GM03348 (cell line): ENCODE data around the gene SIRPA.

Experiments
- DNase-seq: peaks from one replicate; pipeline ENCODE4 v3.0.0; 2012; ENCODE audit warnings: low spot score

SIRPA gene

DNA sequence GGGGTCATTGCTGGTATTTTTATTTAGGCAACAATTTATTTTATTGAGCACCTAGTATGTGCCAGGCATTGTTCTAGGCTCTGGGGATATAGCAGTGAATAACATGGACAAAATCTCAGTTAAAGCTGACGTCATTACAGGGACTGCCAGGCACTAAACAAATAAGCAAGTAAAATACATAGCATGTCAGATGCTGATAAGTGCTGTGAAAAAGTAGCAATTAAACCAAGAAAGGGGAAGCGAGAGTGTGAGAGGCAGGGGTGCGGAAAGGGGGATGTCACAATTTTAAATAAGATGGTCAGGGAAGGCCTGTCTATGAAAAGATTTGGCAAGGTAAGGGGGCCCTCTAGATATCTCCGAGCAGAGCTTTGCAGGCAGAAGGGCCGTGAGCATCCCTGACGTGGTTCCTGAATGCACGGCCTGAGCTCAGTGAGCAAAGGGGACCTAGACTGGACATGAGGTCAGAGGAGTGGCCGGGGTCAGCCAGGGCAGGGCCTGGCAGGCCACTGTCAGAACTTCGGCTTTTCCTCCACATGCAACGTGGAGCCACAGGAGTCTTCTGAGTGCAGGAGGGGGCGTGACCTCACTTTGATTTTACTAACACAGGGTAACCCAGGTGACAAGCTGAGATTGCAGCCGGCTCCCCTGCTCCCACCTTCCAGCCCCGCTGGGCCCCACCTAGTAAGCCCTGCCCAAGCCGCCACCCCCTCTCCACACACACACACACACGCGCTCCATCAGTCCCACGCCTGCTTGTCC, 24.2 kb upstream of the SIRPA start:
- DNase-seq = no peak

DNA sequence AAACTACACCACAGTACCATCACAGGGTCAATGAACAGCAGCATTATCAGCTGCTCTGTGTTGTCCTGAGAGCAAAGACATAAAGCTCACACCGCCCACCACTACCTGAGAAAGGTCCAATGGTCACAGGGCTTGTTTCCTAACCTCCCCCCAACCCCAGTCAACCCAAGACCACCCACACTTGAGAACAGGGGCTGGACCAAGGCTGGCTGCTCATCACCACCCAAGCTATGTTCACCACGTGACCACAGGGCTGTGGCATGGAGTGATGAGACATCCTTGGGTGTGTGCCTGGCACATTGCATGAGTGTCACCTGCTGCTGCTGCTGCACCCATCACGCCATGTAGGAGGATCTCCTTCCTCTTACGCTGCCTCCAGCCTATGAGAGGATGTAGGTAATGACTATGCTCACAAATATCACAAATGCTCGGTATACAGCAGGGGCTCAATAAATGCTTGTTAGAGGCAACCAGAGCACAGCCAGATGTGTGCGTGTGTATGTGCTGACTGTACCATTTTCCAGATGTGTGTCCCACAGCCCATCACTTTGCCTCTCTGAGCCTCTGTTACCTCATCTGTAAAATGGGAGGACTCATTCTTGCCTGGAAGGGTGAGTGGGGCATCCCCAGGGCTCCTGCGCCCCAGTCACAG, 23.3 kb upstream of the SIRPA start:
- no peak for DNase-seq

DNA sequence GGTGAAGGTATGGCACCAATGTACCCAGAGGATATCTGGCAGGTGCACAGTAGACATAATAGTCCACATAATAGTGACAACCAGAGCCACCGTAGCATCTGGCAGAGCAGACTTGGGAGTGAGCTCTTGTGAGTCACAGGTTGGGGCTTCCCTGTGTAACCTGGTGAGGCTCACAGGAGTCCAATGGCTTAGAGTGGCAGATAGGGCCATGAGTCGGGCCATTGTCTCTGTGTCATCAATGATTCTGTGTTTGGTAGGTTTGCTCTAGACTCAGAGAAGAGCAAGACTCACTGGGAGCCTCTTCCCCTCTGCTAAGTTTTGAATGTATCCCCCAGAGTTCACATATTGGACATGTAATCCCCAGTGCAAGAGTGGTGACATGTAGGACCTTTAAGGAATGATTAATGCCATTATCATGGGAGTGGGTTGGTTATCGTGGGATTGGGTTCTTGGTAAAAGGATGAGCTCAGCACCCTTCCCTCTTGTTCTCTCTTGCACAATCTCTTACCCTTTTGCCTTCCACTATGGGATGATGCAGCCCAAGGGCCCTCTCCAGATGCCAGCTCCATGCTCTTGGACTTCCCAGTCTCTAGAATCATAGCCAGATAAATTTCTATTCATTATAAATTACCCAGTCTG, 22.6 kb upstream of the SIRPA start:
- DNase-seq = no peak

DNA sequence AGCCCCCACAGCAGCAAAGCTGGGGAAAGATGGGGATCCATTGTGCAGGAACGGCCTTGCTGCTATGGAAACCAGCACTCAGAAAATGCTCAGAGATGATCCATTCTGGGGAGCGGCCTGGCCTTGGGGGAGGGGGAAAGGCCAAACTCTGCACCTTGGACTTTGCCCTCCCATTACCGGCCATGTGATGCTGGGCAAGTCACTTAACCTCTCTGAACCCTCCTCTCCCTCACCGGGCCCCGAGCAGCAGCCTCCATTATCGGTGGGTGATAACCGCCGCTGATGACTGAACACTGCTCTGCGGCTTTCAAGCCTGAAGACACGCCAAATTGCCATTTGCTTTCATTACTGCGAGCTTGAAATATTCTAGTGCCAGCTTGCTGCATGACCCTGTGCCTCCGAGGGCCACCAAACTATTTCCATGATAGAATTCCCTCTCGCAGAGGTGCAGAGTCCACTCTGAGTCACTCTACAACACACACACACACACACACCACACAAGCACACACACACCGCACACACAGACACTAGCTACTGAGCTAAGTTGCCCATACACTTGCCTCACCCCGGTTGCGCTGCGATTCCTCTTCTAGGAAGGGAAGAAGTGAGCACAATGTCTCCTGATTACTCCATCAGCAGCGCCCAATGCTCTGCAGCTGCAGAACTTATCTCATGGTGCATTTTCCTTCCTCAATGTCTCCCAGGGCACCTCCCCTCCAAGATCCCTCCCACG, 20.6 kb upstream of the SIRPA start:
- no peak for DNase-seq

DNA sequence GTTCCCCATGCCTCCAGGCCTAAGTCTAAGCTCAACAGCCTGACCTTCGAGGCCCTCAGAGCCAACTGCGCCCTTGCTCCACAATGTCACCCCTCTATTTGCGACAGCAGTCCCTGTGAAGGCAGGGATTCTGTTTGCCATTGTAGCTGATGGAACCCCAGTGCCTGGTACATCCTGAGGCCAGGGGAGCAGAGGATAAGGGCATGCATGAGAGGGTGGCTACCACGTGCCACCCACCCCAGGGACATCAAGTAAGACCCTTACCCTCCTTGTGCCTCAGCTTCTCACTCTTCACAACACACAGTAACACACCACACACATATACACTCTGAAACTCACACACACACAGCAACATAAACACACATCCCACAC, 20.0 kb upstream of the SIRPA start:
- no peak for DNase-seq

DNA sequence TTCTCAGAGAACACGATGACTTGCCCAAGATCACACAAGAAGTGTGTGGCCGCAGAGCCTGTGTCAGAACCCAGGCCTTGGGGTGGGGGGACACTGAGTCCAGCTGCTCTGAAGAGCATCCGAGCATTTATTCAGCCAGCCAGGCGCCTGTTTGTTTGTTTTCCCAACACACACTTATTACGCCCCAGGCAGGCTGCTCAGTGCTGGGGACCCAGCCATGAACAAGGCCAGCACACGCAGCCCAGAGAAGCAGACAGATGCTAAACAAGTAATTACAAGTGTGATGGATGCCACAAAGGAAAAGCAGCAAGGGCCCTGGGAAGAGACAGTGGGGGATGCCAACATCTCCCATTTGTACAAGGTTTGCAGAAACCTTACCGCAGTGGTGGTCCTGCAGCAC, 19.4 kb upstream of the SIRPA start:
- no peak for DNase-seq

DNA sequence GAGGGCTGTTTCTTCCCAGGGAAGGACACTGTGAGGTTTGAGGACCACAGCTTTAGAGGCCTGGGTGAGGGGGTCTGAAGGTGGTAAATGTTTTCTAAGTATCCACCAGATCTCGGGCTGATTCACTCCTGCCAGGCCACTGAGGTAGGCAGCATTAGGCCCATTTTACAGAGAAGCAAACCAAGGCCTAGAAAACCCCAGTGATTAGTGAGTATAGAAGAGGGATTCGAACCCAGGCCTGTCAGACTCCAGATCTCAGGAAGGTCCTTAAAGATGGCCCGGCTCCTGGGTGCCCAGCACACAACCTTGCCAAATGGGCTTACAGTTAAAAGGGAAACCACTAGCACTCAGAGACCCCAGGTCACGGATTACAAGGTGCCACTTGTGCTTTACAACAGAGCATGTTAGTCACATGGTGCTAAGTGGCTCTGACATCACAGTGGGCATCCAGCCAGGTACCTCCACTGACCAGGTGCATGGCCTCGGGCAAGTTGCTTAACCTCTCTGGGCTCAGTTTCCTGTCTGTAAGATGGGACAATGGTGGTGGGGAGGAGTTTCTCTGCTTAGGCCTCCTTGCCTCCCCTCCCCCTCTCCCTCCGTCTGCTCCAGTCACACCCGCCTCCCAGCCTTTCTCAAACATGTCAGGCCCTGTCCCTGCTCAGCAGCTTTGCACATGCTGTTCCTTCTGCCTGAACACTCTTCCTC, 18.8 kb upstream of the SIRPA start:
- DNase-seq = no peak

DNA sequence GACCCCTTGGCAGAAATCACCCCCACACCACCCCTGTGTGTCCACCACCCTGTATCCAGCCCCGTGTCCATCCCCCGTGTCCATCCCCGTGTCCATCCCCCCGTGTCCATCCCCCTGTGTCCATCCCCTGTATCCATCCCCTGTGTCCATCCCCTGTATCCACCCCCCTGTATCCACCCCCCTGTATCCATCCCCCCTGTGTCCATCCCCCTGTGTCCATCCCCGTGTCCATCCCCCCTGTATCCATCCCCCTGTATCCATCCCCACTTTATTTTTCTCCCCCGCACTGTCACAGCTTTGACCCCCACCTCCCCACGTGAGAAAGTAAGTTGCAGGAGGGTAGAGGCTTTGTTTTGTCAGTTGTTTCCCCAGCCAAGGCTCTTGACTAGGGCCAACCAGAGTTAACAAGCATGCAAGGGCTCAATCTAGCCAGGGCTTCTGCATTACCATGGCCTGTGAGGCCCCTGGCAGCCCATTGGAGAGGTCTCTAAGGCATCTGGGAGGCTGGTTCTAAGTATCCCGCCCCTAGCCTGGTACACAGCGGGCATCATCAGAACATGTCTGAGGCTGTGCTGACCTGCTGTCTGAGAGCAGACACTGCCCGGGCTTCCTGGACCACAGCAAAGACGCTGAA, 18.1 kb upstream of the SIRPA start:
- peak; percentile 85 for DNase-seq

DNA sequence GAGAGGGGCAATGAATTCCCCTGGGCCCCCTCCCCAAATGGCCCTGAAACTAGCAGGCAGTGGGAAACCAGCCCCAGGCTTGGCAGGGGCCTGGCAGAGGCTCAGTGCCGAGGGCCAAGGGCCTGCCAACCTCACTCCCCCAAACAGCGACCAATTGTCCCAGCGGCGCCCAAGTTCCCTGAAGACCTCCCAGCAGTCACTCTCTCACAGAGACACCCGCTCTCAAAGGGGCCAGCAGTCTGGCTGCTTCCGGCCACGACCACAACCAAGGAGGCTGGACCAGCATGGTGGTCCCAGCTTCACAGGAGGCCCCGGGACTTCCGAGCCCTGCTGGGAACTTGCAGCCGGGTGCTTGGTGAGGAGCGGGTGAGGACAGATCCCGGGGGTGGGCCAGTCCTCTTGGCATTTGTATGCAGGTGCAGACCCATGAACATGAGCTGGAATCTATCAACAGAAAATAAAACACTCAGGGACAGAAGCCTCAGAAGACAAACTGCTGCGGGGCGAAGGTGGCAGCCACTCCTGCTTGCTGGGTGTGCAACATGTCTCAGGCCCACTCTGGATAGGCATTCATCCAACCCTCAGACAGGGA, 17.5 kb upstream of the SIRPA start:
- DNase-seq = no peak

DNA sequence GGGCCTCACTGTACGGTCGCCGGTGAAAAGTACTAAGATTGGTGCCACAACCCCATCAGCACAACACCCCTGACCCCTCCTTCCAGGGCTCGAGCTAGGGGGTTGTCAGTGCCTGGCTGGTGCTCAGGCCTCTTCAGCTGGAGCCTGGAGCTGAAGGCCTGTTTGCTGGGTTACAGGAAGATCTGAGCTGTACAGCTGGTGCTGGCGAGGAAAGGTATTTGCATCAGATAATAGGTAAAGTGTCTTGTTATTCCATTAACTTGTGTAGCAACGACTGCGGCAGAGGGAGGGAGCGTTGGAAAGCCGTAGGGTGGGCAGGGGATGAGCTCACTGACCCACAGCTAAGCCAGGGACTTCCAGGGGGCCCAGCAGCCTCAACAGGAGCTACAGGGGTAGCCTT, 15.8 kb upstream of the SIRPA start:
- no peak for DNase-seq

DNA sequence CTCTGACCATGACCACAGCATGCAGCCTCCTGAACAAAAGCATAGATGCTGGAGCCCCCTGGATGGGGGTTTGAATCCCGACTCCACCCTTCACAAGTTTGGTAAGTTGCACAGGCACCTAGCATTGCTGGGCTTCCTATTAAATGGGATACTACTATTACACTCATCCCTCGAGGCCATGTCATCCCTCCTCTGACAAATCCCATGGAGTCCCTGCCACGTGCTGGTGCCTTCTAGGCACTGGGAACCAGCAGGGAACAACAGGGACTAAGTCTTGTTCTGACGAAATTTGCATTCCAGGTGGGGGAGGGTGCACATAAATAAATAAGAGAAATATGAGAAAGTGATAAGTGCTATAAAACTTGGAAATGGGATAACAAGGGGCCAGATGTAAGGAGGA, 15.3 kb upstream of the SIRPA start:
- no peak for DNase-seq

DNA sequence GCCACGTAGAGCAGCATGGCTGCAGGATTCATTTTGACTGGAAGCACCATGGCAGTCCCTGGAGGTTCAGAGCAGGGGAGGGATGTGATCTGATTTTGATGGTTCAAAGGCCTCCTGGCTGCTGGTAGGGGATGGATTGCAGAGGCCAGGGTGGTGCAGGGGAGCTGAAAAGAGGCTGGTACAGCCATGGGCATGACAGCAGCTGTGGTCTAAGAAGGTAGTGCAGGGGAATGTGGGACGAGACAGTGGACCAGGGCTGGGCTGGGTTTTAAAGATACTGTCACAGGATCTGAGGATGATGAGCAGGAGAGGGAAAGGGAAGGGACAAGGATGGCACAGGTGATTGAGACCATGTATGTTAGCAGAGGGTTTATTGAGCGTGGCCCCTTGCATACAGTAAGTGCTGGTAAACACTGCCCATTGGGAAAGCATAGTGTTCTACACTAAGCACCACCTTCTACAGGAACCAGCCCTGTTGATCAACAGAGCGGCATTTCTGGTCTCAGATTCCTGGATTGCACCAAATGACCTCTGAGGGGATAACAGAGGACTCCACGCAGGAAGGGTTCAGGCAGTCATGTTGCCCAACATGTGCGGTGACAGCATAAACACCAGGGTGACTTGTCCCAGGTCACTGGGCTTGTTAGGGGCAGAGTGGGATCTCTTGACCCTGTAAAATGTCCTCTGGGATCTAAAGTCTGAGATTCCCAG, 14.5 kb upstream of the SIRPA start:
- DNase-seq = no peak

DNA sequence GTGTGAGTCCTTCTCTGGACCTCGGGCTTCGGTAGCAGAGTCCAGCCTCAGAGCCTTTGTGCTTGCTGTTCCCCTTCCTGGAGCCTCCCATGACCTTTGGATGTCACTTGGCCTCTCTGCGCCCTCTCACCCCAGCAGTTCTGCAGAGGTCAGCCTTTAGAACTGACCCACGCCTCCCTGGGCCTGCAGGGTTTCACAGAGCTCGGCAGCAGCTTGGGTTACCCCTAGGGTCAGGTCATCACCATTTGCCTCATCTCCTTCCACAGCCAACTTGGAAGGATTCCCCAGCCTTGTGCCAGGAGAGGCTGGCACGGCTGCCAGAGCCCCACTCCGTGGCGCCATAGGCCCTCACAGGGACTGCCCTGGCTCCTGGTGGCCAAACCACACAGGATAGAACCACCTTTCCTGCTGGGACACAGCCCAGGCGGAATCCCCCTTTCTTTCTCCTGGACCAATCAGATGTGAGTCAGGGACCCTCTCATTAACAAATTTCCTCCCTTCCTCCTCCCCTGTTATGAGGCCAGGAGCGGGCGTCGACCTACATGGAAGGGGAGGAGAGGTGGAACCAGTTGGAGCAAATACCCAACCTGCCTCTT, 13.9 kb upstream of the SIRPA start:
- DNase-seq = no peak

DNA sequence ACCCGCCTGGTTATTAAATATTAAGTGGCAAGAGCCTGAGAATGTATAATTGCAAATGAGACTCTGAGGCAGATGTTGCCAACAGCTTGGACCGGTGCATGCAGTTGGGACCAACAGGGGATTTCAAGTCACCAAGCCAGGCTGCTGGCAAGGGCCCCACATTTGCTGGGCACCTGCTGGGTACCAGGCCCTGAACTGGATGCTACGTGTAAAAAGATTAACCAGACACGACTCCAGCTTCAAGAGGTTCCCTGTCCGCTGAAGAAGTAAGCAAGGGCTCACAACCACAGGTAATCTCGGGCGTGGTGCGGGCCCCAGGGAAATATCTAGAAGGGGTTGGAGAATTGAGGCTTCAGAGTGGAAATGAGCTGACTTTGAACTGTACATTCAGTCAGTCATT, 13.2 kb upstream of the SIRPA start:
- DNase-seq = no peak

DNA sequence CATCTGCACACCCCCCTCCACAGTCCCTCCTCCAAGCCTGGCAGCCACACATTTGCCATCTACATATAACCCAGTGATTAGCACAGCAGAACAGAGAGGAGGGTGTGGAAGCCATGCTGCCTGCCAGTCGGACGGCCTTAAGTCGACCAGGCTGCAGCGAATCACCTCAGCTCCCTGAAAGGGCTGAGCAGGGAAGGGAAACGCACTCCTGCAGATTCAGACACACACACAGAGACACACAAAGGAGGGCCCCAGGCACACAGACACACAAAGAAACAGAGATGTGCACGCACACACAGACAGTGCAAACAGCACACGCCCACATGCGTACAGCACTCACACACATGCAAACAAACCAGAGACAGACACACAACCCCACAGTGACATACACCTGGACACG, 11.2 kb upstream of the SIRPA start:
- DNase-seq = peak; percentile 31

DNA sequence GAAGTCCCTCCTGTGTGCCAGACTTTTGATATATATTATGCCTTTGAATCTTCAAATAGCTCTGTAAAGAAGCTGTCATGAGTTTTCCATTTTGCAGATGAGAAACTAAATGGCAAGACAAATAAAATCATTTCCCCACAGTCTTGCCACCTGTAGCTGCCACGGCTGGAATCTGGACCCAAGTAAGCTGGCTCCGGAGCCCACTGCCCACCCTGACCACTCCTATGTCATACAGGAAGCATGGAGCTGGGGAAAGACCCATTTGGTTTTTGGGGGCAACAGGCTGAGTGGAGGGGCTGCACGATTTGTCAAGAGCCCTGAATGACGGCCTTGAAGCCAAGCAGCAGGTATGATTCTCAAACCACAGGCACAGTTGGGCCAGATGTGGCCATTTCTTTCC, 10.0 kb upstream of the SIRPA start:
- no peak for DNase-seq

DNA sequence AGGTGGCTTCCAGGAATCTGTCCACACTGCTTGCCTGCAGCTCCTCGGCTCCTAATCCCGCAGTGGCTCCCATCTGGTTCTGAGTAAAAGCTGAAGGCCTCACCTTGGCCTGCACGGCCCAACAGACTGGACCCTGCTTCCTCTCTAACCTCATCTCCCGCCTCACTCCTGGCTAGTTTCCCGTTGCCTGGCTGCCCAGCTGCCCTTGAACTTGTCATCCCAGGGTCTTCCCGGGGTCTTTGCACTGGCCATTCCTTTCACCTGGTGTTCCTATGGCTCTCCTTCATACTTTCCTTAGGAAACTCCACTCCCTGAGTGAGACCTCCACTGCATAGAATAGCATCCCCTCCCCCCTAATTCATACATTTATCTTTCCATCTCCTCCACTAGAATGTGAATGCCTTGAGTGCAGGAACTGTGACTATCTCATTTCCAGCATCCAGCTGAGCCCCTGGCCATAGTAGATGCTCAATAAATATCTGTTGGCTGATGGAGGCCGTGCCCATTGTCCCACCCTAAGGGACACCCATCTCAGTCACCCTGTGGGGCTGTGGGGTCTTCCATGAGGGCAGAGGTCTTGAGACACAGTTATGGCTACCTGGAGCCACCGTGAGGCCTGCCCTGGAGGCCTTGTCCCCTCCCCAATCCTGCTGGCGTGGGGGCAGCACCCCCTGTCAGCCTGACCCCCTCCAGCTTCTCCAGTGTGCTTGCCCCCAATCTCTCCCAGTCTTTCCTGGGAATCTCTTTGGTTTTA, 9.1 kb upstream of the SIRPA start:
- DNase-seq = no peak

DNA sequence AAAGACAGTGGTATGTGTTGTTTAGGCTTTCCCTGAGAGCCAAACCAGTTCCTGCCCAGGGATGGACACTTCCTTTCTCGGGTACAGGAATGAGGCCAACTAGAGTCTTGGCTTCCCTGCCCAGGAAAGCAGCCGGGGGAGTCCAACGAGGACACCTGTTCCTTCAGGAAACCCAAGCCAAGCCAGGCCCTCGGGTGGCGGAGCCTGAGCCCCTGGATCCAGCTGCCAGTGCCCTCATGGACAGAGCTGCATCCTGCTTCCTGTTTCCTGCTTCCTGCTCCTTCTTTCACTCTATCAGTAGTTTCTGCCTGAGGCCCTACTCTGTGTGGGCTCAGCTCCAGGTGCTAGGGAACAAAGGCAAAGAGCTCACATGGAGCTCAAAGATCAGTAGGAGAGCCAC, 7.9 kb upstream of the SIRPA start:
- no peak for DNase-seq

DNA sequence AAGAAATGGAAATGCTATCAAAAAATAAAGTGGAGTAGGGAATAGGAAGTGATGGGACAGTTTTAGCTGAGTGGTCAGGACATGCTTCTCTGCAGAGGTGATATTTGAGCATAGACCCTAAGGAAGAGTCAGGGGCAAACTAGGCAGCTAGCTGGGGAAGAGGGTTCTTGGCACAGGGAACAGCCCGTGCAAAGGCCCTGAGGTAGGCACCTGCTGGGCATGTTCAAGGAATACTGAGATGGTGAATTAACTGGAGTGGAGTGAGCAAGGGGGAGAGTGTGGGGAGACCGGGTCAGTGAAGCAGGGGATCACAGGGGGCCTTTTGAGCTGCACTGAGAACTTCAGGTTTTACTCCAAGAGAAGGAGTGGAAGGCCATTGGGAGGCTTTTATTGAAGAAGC, 7.5 kb upstream of the SIRPA start:
- no peak for DNase-seq
